Bone marrow (tissue), 2 donors: Measurements from ENCODE around the gene FBN1.

Experiments used
- DNase-seq, 2 donors: peaks; one replicate each; lab custom pipeline; 2025; lab: John Stamatoyannopoulos, UW

FBN1 gene

GRCh38 chr15:48426941-48427340 lies 218.6 kb downstream of the FBN1 start:
- no peak for DNase-seq

- no peak for DNase-seq
These were observed 219.5 kb downstream of the FBN1 start for GRCh38 chr15:48426044-48426443.

- no peak for DNase-seq
These were observed 220.5 kb downstream of the FBN1 start for GRCh38 chr15:48425051-48425450.

GRCh38 chr15:48423896-48424475 lies 221.5 kb downstream of the FBN1 start:
- DNase-seq = no peak

DNA sequence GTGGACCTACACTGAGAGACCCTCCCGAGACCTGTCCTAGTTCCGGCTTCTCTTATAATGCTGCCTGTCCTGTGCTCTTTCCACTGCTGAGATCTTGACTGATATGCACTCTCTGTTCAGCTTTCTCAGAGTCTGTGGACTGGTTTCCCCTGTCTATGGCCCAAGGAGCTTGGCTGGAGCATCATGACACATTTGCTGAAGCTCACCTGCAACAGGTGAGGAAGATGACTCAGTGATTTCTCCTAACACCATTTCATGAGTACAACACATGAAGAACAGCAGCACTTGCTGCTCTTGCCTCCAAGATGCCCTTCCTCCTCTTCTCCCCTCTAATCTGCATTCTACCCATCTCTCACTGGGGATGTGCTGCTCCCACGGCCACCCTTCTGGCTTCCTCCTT lies 222.2 kb downstream of the FBN1 start:
- no peak for DNase-seq

GRCh38 chr15:48422401-48422800 lies 223.1 kb downstream of the FBN1 start:
- no peak for DNase-seq

DNA sequence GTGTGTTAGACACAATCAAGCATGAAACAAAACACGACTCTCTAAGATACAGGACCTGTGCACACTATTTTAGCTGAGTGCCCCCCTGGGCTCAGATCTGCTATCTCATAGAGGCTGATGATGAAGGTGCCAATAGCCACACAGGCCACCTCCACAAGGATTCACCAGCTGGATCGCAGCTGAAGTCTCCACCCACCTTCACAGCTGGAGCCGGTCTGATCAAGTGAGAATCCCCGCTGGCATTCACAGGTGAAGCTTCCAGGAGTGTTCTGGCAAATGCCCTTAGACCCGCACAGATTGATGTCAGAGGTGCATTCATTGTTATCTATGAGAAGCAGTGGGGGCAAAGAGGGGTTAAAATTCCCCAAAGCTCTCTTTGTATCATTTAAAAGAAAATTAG lies 224.1 kb downstream of the FBN1 start:
- no peak for DNase-seq

GRCh38 chr15:48419896-48420295 lies 225.6 kb downstream of the FBN1 start:
- DNase-seq = no peak

DNA sequence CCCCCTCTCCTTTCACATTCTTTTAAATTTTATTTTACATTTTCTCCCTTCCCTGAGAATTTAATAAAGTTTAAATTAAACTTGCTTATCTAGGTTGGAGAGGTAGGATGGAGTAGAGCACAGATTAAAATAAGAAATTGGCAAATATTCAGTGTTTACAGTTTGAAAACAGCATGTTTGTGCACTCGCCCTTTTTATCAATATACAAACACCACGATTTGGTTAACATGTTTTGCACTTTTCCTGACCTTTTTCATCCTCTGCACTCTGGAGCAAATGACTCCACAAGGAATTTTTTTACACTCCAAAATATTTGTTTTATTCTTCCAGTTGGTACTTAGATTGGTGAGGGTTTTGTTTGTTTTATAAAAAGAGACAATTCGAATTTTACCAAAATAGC lies 227.2 kb downstream of the FBN1 start:
- no peak for DNase-seq

DNA sequence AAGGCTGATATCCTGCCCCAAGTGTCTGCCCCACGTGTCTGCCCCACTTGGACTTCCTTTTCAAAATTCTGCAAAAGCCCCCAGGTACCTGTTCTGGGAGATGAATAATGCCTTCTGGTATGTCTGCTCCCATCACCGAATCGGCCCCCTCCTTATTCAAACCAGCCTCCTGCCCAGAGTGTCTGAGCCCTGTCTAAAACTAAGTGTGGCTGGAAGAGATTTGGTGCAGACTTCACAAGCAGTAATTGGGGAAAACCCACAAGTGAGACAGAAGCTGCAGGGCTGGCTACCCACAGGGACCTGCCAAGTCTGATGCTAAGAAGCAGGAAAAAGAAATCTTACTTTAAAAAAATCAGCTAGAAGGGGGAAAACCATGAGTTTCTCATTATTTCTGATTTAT lies 229.2 kb downstream of the FBN1 start:
- no peak for DNase-seq

DNA sequence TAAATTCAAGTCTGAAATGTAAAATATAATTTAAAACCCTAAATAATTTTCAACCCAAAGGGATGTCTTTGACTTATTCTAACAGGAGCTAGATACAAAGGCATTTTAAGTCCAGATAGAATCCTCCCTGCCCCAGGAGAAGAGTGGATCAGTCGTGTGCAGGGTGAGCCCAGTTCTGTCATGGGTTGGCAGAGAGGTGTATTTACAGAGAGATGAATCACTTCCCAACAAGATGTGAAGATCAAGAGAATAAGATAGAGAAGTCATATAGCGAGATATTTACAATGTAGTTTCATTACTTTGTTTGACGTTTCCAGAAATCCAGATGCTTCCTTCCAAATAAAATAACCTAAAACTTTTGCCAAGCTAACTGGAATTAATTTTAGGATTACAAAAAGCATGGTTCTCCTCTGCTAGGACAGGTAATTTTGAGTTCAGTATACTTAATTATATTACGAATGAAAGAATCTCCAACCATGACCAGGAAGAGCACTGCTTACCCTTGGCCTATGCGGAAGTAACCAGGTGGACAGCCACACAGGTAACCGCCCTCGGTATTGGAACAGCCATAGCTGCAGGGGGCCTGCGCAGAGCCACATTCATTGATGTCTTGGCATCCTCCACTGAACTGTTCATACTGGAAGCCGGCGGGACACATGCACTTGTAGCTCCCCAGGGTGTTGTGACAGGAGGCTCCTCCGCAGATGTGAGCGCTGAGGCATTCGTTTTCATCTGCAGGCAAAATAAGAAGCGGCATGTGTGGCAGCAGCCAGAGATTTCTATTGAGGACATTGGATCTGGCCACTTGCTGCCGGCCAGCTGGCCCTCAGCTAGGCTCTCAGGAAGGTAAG lies 230.2 kb downstream of the FBN1 start:
- DNase-seq = no peak

GRCh38 chr15:48414015-48414414 lies 231.5 kb downstream of the FBN1 start:
- DNase-seq = no peak

DNA sequence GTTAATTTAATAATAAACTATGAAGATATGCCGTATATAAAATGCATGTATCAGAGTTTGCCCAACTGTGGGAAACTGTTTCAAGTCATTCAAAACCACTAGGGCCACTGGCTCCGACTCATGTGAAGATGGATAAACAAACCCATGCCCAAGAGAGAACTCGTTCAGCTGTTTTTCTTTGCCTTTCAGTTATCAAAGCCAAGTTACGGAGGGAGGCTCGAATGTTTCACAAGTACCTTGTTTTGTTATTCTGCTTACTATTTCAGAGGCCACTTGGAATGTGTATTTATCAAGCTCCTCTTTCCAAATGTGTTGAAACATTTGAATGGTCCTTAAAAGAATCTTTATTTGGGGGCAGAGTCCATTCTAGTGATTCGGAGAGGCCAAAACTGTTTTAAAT lies 232.2 kb downstream of the FBN1 start:
- DNase-seq = no peak

GRCh38 chr15:48411971-48412591 lies 233.4 kb downstream of the FBN1 start:
- no peak for DNase-seq

GRCh38 chr15:48409623-48410022 lies 235.9 kb downstream of the FBN1 start:
- no peak for DNase-seq

GRCh38 chr15:48408327-48408726 lies 237.2 kb downstream of the FBN1 start:
- DNase-seq = no peak

GRCh38 chr15:48407646-48408045 lies 237.9 kb downstream of the FBN1 start:
- DNase-seq = no peak

GRCh38 chr15:48406911-48407310 lies 238.6 kb downstream of the FBN1 start:
- DNase-seq = no peak

GRCh38 chr15:48406266-48406891 lies 239.1 kb downstream of the FBN1 start:
- no peak for DNase-seq

DNA sequence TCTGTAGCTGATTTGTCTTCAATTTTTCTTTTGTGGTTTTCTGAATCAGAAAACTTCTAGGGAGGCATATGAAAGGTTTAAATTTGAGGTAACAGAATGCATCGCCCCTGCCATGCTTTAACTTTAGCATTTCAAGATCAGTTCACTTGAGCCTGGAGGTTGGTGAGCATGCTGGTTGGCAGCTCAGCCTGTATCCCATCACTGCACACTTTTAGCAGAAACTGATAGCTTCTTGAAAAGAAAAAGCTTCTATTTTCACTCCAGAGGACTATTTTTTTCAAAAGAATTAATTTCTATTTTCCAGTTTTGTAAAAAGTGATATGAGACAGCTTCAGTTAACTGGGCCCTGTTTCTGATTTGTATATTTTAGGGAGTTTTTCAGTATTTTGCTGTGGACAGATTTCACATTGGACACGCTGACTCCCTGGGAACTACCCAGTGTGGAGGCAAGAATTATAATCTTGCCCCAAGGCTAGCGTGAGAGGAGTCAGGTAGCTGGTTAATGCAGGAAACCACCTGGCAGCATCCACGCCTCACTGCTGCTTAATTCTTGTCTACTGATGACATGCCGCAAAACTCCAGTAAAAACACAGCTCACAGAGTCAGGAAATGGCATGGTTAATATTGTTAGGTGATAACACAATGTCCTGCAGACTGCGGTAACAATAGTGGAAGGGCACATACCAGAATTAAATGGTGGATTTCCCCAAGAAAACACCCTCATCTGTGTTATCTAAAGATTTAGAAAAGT lies 242.9 kb downstream of the FBN1 start:
- no peak for DNase-seq

DNA sequence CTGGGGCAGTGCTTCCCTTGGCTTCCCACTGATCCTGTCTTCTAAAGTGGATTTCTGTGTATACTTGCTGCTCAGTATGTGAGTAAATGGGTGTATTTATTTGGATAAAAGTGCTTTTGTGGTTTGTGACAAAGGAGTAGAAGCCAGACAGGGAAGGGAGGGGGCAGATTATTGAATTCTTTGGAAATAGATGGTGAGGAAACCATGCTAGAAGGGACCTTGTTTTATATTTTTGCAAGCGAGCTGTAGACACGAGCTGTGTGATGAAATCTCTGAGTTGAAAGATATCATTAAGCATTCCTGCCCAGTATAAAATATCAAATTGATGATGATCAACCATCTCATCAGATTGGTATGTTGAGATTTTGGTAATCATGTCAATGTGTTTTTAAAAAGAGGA lies 245.4 kb downstream of the FBN1 start:
- DNase-seq = no peak

- no peak for DNase-seq
These were observed 247.7 kb downstream of the FBN1 start for GRCh38 chr15:48397841-48398240.
